HPDE6-E6E7 (cell line): ENCODE results near the gene DRD1.
A peak's percentile ranks its signal among the peaks of the same experiment; 100 is the strongest.

Experiments used
- DNase-seq: peaks from one replicate; pipeline ENCODE4 v3.0.0; 2011; ENCODE audit warnings: missing footprints; ENCODE audit errors: extremely low spot score

DRD1 gene

GRCh38 chr5:175444060-175444904 lies at the start of gene DRD1:
Gene DRD1, minus strand, starts transcription at chr5:175444182. Its CDS starts 1,083 bp downstream, at chr5:175443099.
- DNase-seq = no peak

DNA sequence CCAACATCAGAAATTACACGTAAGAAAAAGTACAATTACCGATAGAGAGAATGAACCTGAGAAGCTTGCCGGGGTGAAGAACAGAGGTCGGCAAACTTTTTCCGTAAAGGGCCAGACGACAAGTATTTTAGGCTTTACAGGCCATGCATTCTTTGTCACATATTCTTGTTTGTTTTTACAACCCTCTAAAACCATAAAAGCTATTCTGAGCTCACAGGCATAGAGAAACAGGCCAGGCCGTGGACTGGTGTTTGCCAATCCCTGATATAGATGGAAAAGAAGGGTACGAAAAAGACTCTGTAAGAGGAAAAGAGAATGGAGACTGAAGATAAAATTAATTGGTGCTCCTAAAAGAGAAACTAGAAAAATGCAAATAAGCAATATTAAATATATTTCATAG lies 49.7 kb upstream of the DRD1 start:
- no peak for DNase-seq

DNA sequence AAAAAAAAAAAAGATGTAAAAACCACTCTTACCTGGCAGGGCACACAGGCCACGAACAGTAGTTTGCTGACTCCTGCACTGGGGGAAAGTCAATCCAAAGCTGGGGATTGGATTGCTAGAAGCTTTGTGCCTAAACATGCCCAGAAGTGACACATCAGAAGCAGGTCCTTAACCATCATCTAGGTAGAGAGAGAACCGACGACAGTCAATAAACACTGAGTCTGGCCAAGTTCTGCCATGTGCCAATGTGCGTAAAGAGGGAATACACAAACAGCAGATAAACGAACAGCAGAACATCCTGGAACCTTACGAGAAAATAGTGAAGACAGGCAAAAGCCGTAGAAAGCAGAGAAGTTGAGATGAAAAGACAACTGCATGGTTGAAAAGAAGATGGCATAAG lies 49.3 kb upstream of the DRD1 start:
- no peak for DNase-seq

DNA sequence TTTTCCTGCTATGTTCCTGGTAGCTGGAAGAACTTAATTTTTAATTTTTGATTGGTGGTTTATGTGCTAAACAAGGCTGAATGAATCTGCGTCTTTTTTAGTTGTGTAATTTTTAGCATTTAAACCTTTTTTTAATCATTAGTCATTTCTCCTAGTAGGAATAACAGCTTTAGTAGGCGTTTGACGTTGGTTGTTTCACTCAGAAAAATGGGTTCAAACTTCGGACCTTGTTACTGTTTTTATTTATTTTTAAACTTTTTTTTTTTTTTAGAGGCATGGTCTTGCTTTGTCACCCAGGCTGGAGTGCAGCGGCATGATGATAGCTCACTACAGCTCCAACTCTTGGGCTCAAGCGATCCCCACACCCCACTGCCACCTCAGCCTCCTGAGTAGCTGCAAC lies 47.2 kb upstream of the DRD1 start:
- DNase-seq = no peak

DNA sequence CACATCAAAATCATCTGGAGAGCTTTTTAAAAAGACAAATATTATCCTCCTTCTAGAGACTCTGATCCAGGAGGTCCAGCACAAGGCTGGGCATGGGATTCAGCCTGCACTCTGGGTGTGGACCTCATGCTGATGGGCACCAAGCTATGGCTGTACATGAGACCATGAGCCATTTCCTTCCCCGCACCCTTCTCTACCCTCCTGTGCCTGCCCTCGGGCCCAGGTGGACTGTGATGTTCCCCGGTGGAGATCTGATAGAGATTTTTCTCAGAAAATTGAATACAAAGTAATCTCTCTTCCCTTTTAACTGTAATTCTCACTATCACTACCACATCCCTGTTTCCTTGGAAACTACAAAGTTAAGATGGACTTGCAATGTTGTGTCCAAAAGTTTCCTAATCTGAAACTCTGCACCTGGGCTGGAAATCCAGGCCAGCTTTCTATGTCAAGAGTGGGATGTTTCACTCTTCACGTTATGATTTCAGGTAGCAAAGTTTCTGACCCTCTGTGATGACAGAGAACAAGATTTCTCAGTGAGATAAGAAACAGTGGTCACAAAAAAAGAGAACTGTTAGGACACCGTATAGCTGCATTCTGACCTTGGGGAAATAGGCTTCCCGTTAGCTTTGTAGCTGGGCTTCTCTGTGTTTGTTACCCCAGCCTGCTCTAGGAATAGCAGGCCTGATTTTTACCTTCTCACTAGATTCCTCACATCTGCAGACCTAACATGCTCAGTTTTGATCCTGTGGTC lies 45.9 kb upstream of the DRD1 start:
- DNase-seq = no peak

GRCh38 chr5:175487514-175488222 lies 43.7 kb upstream of the DRD1 start:
- no peak for DNase-seq

- no peak for DNase-seq
These were observed 41.6 kb upstream of the DRD1 start for GRCh38 chr5:175485631-175486030.

DNA sequence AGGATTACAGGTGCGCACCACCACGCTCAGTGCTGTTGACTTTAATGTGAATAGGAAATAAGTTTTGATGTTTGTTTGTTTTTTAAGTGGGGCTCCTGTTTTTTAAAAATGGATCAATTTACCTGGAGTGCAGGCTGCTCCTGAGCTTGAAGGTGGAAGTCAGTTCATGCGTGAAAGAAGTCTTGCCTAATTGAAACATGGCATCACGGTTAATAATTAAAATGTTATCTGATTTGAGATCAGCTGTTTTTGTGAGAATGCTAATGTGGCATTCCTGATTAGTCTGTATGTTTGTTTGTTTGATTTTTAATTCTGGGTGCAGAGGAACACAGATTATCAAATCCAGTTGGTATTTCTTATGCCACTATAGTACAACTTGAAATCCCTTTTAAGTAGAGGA lies 40.8 kb upstream of the DRD1 start:
- DNase-seq = no peak

DNA sequence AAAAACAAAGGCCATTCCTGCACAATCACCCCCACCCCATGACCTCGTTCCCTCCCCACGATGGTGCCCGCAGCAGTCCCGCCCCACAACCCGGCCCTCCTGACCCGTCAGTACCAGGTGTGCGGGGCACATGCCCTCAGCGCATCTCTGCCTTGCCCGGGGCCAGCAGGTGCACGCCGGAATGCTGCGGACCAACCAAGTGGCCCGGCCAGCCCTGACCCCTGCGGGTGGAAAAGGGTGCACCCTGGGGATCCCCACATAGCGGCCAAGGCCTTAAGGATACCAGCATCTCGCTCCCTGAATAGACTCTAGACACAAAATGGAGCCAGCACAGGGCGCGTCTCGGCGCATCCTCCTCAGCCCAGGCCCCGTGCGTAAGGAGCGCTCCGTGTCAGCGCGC lies 40.3 kb upstream of the DRD1 start:
- DNase-seq = no peak

GRCh38 chr5:175483337-175483736 lies 39.4 kb upstream of the DRD1 start:
- DNase-seq = no peak

- no peak for DNase-seq
These were observed 35.3 kb upstream of the DRD1 start for GRCh38 chr5:175479125-175479881.

- peak; percentile 81 for DNase-seq
These were observed 34.6 kb upstream of the DRD1 start, which contains the start of gene SFXN1 for GRCh38 chr5:175478384-175479124. Gene SFXN1, plus strand, starts transcription at chr5:175478560. Its CDS starts 13,544 bp downstream, at chr5:175492104.

DNA sequence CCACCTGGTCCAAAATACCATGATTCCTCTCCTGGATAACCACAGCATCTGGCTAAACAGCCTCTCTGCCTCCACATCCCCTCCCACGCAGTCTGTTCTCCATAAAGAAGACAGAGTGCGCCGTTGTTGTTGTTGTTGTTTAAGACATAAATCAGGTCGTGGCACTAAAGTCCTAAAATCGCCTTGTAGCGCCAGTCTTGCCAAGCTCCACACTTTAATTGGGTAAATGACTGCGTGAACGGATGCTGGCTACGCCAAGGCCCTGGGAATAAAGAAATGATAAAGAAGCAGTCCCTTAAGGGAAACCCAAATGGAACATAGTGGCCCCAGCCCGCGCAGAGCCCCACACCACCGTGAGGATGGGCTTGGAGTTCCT lies 34.0 kb upstream of the DRD1 start:
- DNase-seq = no peak

DNA sequence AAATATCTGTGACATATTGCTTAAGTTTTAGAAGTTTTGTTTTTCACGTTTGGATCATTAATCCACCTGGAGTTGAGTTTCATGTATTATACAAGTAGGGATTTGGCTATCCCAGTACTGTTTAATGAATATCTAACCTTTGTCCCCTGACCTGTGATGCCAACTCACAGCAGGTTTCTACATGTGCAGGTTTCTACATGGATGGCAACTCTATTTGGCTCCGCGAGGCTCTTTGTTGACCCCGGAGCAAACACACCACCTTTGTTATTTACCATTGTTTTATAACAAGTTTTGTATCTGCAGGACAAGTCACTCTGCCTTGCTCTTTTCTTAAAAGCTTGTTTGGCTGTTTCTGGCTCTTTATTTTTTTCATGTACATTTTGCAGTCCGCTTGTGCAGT lies 33.5 kb upstream of the DRD1 start:
- no peak for DNase-seq

DNA sequence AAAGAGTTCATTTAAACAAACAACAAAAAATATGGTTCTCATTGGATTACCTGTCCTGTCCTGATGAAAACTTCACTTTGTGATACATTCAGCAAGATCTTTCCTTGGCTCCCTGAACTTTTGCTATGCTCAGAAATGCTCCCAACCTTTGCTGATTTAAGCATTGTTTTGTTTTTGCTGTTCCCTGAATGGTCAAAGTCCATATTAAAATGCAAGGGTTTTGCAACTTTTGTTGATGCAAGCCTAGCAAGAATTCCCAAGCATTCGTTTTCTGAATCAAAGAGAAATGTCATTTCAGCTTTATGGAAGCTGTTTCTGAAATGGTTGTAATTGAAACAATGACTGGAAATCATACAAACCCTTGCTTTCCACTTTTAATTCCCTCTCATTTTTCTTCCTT lies 31.3 kb upstream of the DRD1 start:
- DNase-seq = no peak

DNA sequence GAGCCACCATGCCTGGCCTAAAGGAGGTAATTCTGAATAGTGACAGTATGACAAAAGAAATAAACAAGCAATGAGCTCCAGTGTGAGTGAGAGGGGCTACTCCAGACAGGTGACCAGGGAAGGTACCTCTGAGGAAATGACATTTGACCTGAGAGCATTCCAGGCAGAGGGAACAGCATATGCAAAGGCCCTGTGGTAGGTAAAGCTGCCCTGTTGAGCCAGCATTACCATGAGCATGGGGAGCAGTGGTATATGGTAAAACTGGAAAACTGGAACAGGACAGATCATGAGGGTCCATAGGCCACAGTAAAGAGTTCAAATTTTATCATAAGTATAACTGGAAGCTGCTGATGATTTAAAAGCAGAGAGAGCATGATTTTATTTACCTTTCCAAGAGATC lies 28.4 kb upstream of the DRD1 start:
- DNase-seq = no peak

GRCh38 chr5:175471628-175472027 lies 27.6 kb upstream of the DRD1 start:
- DNase-seq = no peak

- DNase-seq = no peak
These were observed 27.2 kb upstream of the DRD1 start for GRCh38 chr5:175471196-175471595.

DNA sequence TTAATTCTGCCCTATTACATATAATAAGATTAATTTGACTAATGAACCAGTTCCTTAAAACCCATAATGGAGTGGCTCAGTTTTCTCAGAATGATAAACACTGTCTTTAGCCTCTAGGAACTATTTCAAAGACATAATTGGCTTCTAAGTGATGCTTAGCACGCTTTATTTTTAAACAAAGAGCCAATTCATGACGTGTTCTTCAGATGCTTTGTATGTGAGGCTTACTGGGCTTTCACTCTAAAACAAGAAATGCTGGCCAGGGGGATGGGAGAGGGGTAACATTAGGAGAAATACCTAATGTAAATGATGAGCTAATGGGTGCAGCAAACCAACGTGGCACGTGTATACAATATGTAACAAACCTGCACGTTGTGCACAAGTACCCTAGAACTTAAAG lies 26.8 kb upstream of the DRD1 start:
- no peak for DNase-seq

DNA sequence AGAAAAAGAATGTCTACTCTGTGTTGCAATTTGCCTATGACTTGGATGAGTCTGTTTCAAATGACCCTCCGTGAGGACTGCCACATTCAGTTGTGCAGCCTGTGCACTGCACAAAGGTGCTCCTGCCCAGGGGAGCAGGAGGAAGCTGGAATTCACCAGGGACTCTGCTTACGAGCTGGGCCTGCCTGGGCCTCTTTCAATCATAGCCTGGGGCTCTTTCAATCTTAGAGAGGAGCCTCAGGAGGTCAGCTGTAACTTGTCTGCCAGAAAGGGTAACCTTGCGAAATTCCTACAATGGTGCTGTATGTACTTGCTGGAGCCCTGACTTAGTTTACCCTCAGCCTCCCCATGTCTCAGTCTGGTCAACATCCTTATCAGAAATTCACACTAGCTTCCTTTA lies 25.9 kb upstream of the DRD1 start:
- no peak for DNase-seq

DNA sequence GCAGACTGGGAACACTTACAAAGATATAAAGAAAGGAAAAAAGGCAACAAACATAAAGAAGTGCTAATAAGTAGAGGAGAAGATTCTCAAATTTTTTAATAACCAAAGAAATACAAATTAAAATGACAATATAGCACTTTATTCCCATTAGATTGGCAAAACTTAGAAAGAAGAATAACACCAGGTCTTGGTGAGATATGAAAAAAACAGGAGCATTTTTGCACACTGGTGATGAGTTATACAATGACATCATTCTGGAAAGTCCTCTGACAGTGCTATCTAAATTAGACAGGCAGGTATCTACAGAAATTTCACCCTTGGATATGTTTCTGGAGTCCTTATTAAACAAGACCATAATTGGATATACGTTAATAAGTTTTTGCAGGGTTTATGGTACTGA lies 24.9 kb upstream of the DRD1 start:
- no peak for DNase-seq
